Measurements from ENCODE around the gene TRAPPC2L. TPM values are rescaled to one million over a fixed set of nuclear protein-coding genes. Genes with fewer than 3 reads are reported as not detected.

The TRAPPC2L gene
- total and polyA plus RNA-seq, 10 of the 15 experiments (the other 5 are each of a cell fraction or from before 2014, with no cell fraction given) = 56.3 to 363 (median 118) TPM

GRCh38 chr16:88865742-88866141, 8.8 kb downstream of the TRAPPC2L start:
- no peaks in the 10 kb centered on the region for H3K4me1 ChIP-seq (ENCODE audit: control insufficient read depth, insufficient read depth, low read length)
- H3K9ac ChIP-seq (ENCODE audit: control insufficient read depth, insufficient read depth, low read length) = no peak overlapping the region
- H3K27ac ChIP-seq (ENCODE audit: control insufficient read depth, insufficient read depth) = no peak overlapping the region
- H3K27me3 ChIP-seq (replicated peaks in 1 of 2; ENCODE audit: control insufficient read depth in 2 of 2, insufficient read depth in 2 of 2, low read length in 1 of 2) = peaks cover 1 to 5% of the 10 kb centered on the region in 2 experiments
- H3K79me2 ChIP-seq (ENCODE audit: control insufficient read depth, insufficient read depth, low read length) = no peaks in the 10 kb centered on the region
- no peak for ATAC-seq
- no peaks in the 10 kb centered on the region for H3K9me3 ChIP-seq (replicated peaks; ENCODE audit: control insufficient read depth, insufficient read depth, low read length)
- intact Hi-C loops (cut with micrococcal nuclease; ENCODE audit: unreplicated experiment) (no loop called here), in situ Hi-C loops (cut with MboI) (no loop called here)
- ChIA-PET RAD21 (ENCODE audit: unreplicated experiment) (no interaction called here), SMC1A (ENCODE audit: uncharacterized antibody, unreplicated experiment) (no interaction called here), CTCF (no interaction called here), POLR2A (no interaction called here)
- no peak overlapping the region for H3K4me3 ChIP-seq
- TF ChIP-seq NFYA (IDR thresholded peaks at IDR 0.05; ENCODE audit: borderline replicate concordance, low read depth, low read length) = no peak
- TF ChIP-seq, protein P1, sequence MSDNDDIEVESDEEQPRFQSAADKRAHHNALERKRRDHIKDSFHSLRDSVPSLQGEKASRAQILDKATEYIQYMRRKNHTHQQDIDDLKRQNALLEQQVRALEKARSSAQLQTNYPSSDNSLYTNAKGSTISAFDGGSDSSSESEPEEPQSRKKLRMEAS (IDR thresholded peaks at IDR 0.05; ENCODE audit: low read depth, low read length) = no peak
- TF ChIP-seq CHD1 (IDR thresholded peaks at IDR 0.05; ENCODE audit: low read depth, low read length) = no peak
- no peak for TF ChIP-seq IKZF2 (IDR thresholded peaks at IDR 0.05)
- no peak for TF ChIP-seq TCF3 (IDR thresholded peaks at IDR 0.05; ENCODE audit: borderline replicate concordance, insufficient read depth, low read depth, low read length)
- H2AFZ ChIP-seq (ENCODE audit: control insufficient read depth, low read depth, low read length) = no peak overlapping the region
- FAIRE-seq = no peak
- DNase-seq (ENCODE audit: low read depth, low spot score) = no peak
- WGBS (ENCODE audit: insufficient coverage, insufficient replicate concordance, low lambda C conversion rate, missing lambda C conversion rate) = 52% methylated on average over 15 of the region's 15 CpGs
- no peaks in the 10 kb centered on the region for H4K20me1 ChIP-seq (ENCODE audit: control insufficient read depth, insufficient read depth)
- H3K36me3 ChIP-seq (ENCODE audit: control insufficient read depth in 2 of 2, insufficient read depth in 2 of 2, low read length in 1 of 2) = no peaks in the 10 kb centered on the region
- no TSS peak for BruUV-seq (replicated peaks)
- no peak overlapping the region for H3K4me2 ChIP-seq (ENCODE audit: control insufficient read depth, insufficient read depth)

- intact Hi-C loops (cut with micrococcal nuclease; ENCODE audit: unreplicated experiment) (no loop called here), in situ Hi-C loops (cut with MboI) (no loop called here)
- DNase-seq (ENCODE audit: low read depth, low spot score) (no peak), ATAC-seq (no peak), FAIRE-seq (no peak)
- H3K79me2 ChIP-seq (ENCODE audit: control insufficient read depth, insufficient read depth, low read length) = no peaks in the 10 kb centered on the region
- BruUV-seq (replicated peaks) = no TSS peak
- ChIA-PET SMC1A (ENCODE audit: uncharacterized antibody, unreplicated experiment) (no interaction called here), CTCF (interaction anchor here (0.7 kb wide), 1 partner anchor 47 kb away, joined by 3 read pairs; no protein-coding TSS in a partner anchor), RAD21 (ENCODE audit: unreplicated experiment) (no interaction called here), POLR2A (no interaction called here)
- H3K9me3 ChIP-seq (replicated peaks; ENCODE audit: control insufficient read depth, insufficient read depth, low read length) = no peaks in the 10 kb centered on the region
- no peak within 1 kb of the TSS for H2AFZ ChIP-seq (ENCODE audit: control insufficient read depth, low read depth, low read length)
- no peak within 1 kb of the TSS for H3K4me2 ChIP-seq (ENCODE audit: control insufficient read depth, insufficient read depth)
- H3K27ac ChIP-seq (ENCODE audit: control insufficient read depth, insufficient read depth) = no peak within 1 kb of the TSS
- H3K36me3 ChIP-seq (ENCODE audit: control insufficient read depth in 2 of 2, insufficient read depth in 2 of 2, low read length in 1 of 2) = no peaks in the 10 kb centered on the region
- H3K4me1 ChIP-seq (ENCODE audit: control insufficient read depth, insufficient read depth, low read length) = no peaks in the 10 kb centered on the region; the same call in 1 of the 2 replicates
- WGBS (ENCODE audit: insufficient coverage, insufficient replicate concordance, low lambda C conversion rate, missing lambda C conversion rate) = 39% methylated on average over 20 of the region's 20 CpGs
- H3K4me3 ChIP-seq = no peak within 1 kb of the TSS
- no peak within 1 kb of the TSS for H3K9ac ChIP-seq (ENCODE audit: control insufficient read depth, insufficient read depth, low read length)
- peaks cover 2 to 6% of the 10 kb centered on the region in 2 experiments for H3K27me3 ChIP-seq (replicated peaks in 1 of 2; ENCODE audit: control insufficient read depth in 2 of 2, insufficient read depth in 2 of 2, low read length in 1 of 2)
- no peaks in the 10 kb centered on the region for H4K20me1 ChIP-seq (ENCODE audit: control insufficient read depth, insufficient read depth)
- TF ChIP-seq, protein P2, sequence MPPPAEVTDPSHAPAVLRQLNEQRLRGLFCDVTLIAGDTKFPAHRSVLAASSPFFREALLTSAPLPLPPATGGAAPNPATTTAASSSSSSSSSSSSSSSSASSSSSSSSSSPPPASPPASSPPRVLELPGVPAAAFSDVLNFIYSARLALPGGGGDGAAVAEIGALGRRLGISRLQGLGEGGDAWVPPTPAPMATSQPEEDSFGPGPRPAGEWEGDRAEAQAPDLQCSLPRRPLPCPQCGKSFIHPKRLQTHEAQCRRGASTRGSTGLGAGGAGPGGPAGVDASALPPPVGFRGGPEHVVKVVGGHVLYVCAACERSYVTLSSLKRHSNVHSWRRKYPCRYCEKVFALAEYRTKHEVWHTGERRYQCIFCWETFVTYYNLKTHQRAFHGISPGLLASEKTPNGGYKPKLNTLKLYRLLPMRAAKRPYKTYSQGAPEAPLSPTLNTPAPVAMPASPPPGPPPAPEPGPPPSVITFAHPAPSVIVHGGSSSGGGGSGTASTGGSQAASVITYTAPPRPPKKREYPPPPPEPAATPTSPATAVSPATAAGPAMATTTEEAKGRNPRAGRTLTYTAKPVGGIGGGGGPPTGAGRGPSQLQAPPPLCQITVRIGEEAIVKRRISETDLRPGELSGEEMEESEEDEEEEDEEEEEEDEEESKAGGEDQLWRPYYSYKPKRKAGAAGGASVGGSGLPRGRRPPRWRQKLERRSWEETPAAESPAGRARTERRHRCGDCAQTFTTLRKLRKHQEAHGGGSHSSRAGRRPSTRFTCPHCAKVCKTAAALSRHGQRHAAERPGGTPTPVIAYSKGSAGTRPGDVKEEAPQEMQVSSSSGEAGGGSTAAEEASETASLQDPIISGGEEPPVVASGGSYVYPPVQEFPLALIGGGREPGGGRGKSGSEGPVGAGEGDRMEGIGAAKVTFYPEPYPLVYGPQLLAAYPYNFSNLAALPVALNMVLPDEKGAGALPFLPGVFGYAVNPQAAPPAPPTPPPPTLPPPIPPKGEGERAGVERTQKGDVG (CRISPR knock-in tag; IDR thresholded peaks at IDR 0.05) = no peak
- TF ChIP-seq GABPA (IDR thresholded peaks at IDR 0.05; ENCODE audit: low read depth) (no peak), TCF7 (IDR thresholded peaks at IDR 0.05; ENCODE audit: borderline replicate concordance) (no peak), EP300 (IDR thresholded peaks at IDR 0.05; ENCODE audit: borderline replicate concordance in 1 of 2, control insufficient read depth in 1 of 2, low read depth in 2 of 2, low read length in 2 of 2) (no peak), KAT2A (conservative IDR thresholded peaks at IDR 0.05; ENCODE audit: control insufficient read depth, low read depth, low read length) (no peak), ZNF274 (IDR thresholded peaks at IDR 0.05; ENCODE audit: insufficient read depth, insufficient read length) (no peak), CEBPB (IDR thresholded peaks at IDR 0.05; ENCODE audit: borderline replicate concordance in 1 of 2, low read depth in 2 of 2, low read length in 2 of 2) (no peak), SPI1 (IDR thresholded peaks at IDR 0.05; ENCODE audit: borderline replicate concordance, insufficient read depth, low read depth, low read length) (no peak)
- TF ChIP-seq, protein P1 (IDR thresholded peaks at IDR 0.05; ENCODE audit: low read depth, low read length) = no peak
These were observed 9.4 kb downstream of the TRAPPC2L start, which contains the start of gene PABPN1L for GRCh38 chr16:88866151-88866920. Gene PABPN1L (minus strand): TSS chr16:88866660. CDS start chr16:88866606, 54 bp downstream.

Measured in GM12878 (cell line).